Left renal cortex interstitium (tissue), 4 donors: ENCODE data around the gene MBD6. TPM values are rescaled to one million over a fixed set of nuclear protein-coding genes. Genes with fewer than 3 reads are reported as not detected.
"Not testable (repeated sequence)": the region's sequence is repeated elsewhere in the genome, so short reads cannot be mapped to it uniquely, and the experiment has no call there.

Experiments
- DNase-seq, 4 donors: peaks; one replicate each; pipeline ENCODE4 v3.0.0-alpha.2; 2013; ENCODE audit warnings: low read depth in 4 of 4, low spot score in 2 of 4, missing footprints in 1 of 4
- polyA plus RNA-seq, 4 donors: library from polyadenylated mRNA; unstranded; fragments of 120-200 nt; gene quantifications; one replicate each; pipeline ENCODE4 v1.2.1, GENCODE V29; 2013; ENCODE audit not compliant: insufficient read length in 4 of 4

MBD6 gene
- polyA plus RNA-seq, 4 donors = 38.4 to 98.6 (median 75.0) TPM

- DNase-seq = peak; percentile 82 to 95 (median 85)
Observed at GRCh38 chr12:57546438-57547287, 24.0 kb downstream of the MBD6 start, which contains the start of gene DCTN2. Gene DCTN2 (minus strand): TSS chr12:57547192. CDS start chr12:57547063, 129 bp downstream.

GRCh38 chr12:57547288-57548012 is 24.8 kb downstream of the MBD6 start:
- no peak for DNase-seq

- no peak for DNase-seq
Observed at GRCh38 chr12:57548013-57548315, 25.3 kb downstream of the MBD6 start.

- no peak for DNase-seq
Observed at GRCh38 chr12:57548488-57548887, 25.9 kb downstream of the MBD6 start.

- no peak for DNase-seq
Observed at GRCh38 chr12:57549203-57549908, 26.7 kb downstream of the MBD6 start.

- DNase-seq = no peak
Observed at GRCh38 chr12:57549909-57550640, 27.5 kb downstream of the MBD6 start, which contains the start of gene KIF5A. Gene KIF5A (plus strand): TSS chr12:57550044. CDS start chr12:57550272, 228 bp downstream.

GRCh38 chr12:57550641-57551549 is 28.3 kb downstream of the MBD6 start:
- DNase-seq = no peak

GRCh38 chr12:57551637-57552305 is 29.1 kb downstream of the MBD6 start:
- DNase-seq = no peak

- DNase-seq = no peak
Observed at GRCh38 chr12:57552306-57552651, 29.7 kb downstream of the MBD6 start.

GRCh38 chr12:57552835-57553313 is 30.2 kb downstream of the MBD6 start:
- DNase-seq = no peak

GRCh38 chr12:57553343-57554202 is 30.9 kb downstream of the MBD6 start:
- no peak for DNase-seq

GRCh38 chr12:57554453-57554852 is 31.8 kb downstream of the MBD6 start:
- DNase-seq = no peak

- DNase-seq = no peak
Observed at GRCh38 chr12:57554897-57555296, 32.3 kb downstream of the MBD6 start.

- DNase-seq = no peak
Observed at GRCh38 chr12:57558864-57559263, 36.2 kb downstream of the MBD6 start.

GRCh38 chr12:57560516-57560915 is 37.9 kb downstream of the MBD6 start:
- no peak for DNase-seq

GRCh38 chr12:57561117-57561516 is 38.5 kb downstream of the MBD6 start:
- not testable (repeated sequence) for DNase-seq

- no peak for DNase-seq
Observed at GRCh38 chr12:57563358-57563757, 40.7 kb downstream of the MBD6 start.

- DNase-seq = no peak
Observed at GRCh38 chr12:57564178-57564740, 41.6 kb downstream of the MBD6 start.
